Osteoblast (primary cell): ENCODE data around the gene PROSER1. TPM values are rescaled to one million over a fixed set of nuclear protein-coding genes. Genes with fewer than 3 reads are reported as not detected.
A peak's percentile ranks its signal among the peaks of the same experiment; 100 is the strongest.

Experiments
- DNase-seq: peaks from one replicate; pipeline ENCODE4 v3.0.0; 2011; ENCODE audit warnings: low spot score, mixed read lengths; ENCODE audit not compliant: insufficient read length; ENCODE audit errors: missing footprints
- H2AFZ ChIP-seq: 2 replicates; pipeline ENCODE4 v1.6.0; 2011; ENCODE audit warnings: mild to moderate bottlenecking, low read length
- H3K27ac ChIP-seq: 2 replicates; pipeline ENCODE4 v1.5.1; 2011; ENCODE audit warnings: mild to moderate bottlenecking, low read depth, low read length, moderate library complexity
- H3K27me3 ChIP-seq: 2 replicates; pipeline ENCODE4 v1.6.0; 2012; ENCODE audit warnings: mild to moderate bottlenecking, control low read depth, inconsistent platforms, low read length, moderate library complexity; ENCODE audit not compliant: insufficient read depth
- H3K36me3 ChIP-seq: 2 replicates; pipeline ENCODE4 v1.5.1; 2011; ENCODE audit warnings: mild to moderate bottlenecking, low read length, control low read depth, moderate library complexity; ENCODE audit not compliant: insufficient read depth
- H3K4me1 ChIP-seq: 2 replicates; pipeline ENCODE4 v1.5.1; 2011; ENCODE audit warnings: mild to moderate bottlenecking, low read length, control low read depth, moderate library complexity; ENCODE audit not compliant: insufficient read depth
- H3K4me2 ChIP-seq: 2 replicates; pipeline ENCODE4 v1.6.0; 2011; ENCODE audit warnings: mild to moderate bottlenecking, low read length; ENCODE audit not compliant: insufficient read depth
- H3K4me3 ChIP-seq: fragments of 200-600 bp; sonication (generic); 3 replicates; pipeline ENCODE4 v1.5.1; 2012; ENCODE audit warnings: mild to moderate bottlenecking, low read length, inconsistent platforms; ENCODE audit not compliant: insufficient read depth
- H3K79me2 ChIP-seq: 2 replicates; pipeline ENCODE4 v1.6.0; 2012; ENCODE audit warnings: mild to moderate bottlenecking, low read length, control low read depth, inconsistent platforms; ENCODE audit not compliant: insufficient read depth
- H3K9me3 ChIP-seq: 2 replicates; pipeline ENCODE4 v1.5.1; 2011; ENCODE audit warnings: low read depth, low read length, control low read depth
- H4K20me1 ChIP-seq: 2 replicates; pipeline ENCODE4 v1.6.0; 2012; ENCODE audit warnings: mild to moderate bottlenecking, low read length, control low read depth; ENCODE audit not compliant: insufficient read depth
- CTCF ChIP-seq: IDR thresholded peaks from 2 replicates; pipeline ENCODE4 v1.5.1; 2011; ENCODE audit warnings: mild to moderate bottlenecking, low read depth, low read length, moderate library complexity; ENCODE audit errors: extremely low read depth
- total RNA-seq: library from RNA; depleted of rRNA; stranded (reverse); fragments of >200 nt; gene quantifications from 2 replicates; pipeline ENCODE4 v1.2.3, GENCODE V29; 2012

The PROSER1 gene
- total RNA-seq, 1 donor, result 13.4 TPM

- no peak overlapping the region for H3K4me2 ChIP-seq
- no peaks in the 10 kb centered on the region for H3K9me3 ChIP-seq
- no peaks in the 10 kb centered on the region for H4K20me1 ChIP-seq
- no peak for TF ChIP-seq CTCF
- no peaks in the 10 kb centered on the region for H3K79me2 ChIP-seq
- DNase-seq, result no peak
- H3K27ac ChIP-seq, result no peak overlapping the region
- H3K36me3 ChIP-seq, result no peaks in the 10 kb centered on the region
- no peak overlapping the region for H3K4me3 ChIP-seq
- H3K27me3 ChIP-seq, result no peaks in the 10 kb centered on the region
- H2AFZ ChIP-seq, result no peak overlapping the region
- H3K4me1 ChIP-seq, result no peaks in the 10 kb centered on the region
Measured at GRCh38 chr13:39047560-39047959, 9.7 kb upstream of the PROSER1 start.

GRCh38 chr13:39044536-39044935 is 6.6 kb upstream of the PROSER1 start:
- Histone ChIP-seq H3K4me2 (no peak overlapping the region), H4K20me1 (no peaks in the 10 kb centered on the region), H3K9me3 (no peaks in the 10 kb centered on the region), H3K79me2 (peaks cover under 1% of the 10 kb centered on the region), H3K27ac (no peak overlapping the region), H3K36me3 (no peaks in the 10 kb centered on the region), H2AFZ (no peak overlapping the region), H3K27me3 (no peaks in the 10 kb centered on the region), H3K4me1 (peaks cover 5% of the 10 kb centered on the region), H3K4me3 (no peak overlapping the region)
- DNase-seq, result no peak
- no peak for TF ChIP-seq CTCF

- H3K27me3 ChIP-seq, result no peaks in the 10 kb centered on the region
- no peak overlapping the region for H3K27ac ChIP-seq
- DNase-seq, result no peak
- H2AFZ ChIP-seq, result no peak overlapping the region
- H4K20me1 ChIP-seq, result peaks cover 11% of the 10 kb centered on the region
- H3K36me3 ChIP-seq, result no peaks in the 10 kb centered on the region
- H3K79me2 ChIP-seq, result peaks cover 39% of the 10 kb centered on the region
- no peak overlapping the region for H3K4me3 ChIP-seq
- no peaks in the 10 kb centered on the region for H3K9me3 ChIP-seq
- H3K4me2 ChIP-seq, result peak overlapping the region; percentile 21
- peaks cover 21% of the 10 kb centered on the region for H3K4me1 ChIP-seq
- no peak for TF ChIP-seq CTCF
Measured at GRCh38 chr13:39040206-39040605, 2.3 kb upstream of the PROSER1 start.

GRCh38 chr13:39039041-39039440 is 1.2 kb upstream of the PROSER1 start:
- no peaks in the 10 kb centered on the region for H3K27me3 ChIP-seq
- H3K4me3 ChIP-seq, result peak overlapping the region; percentile 90
- DNase-seq, result no peak
- TF ChIP-seq CTCF, result no peak
- H3K9me3 ChIP-seq, result no peaks in the 10 kb centered on the region
- peak overlapping the region; percentile 95 for H3K27ac ChIP-seq
- no peaks in the 10 kb centered on the region for H3K36me3 ChIP-seq
- peaks cover 11% of the 10 kb centered on the region for H4K20me1 ChIP-seq
- H3K4me1 ChIP-seq, result peaks cover 21% of the 10 kb centered on the region
- peaks cover 51% of the 10 kb centered on the region for H3K79me2 ChIP-seq
- H2AFZ ChIP-seq, result peak overlapping the region; percentile 98
- peak overlapping the region; percentile 85 for H3K4me2 ChIP-seq
